HG03066 (cell line): Measurements from ENCODE around the gene HIPK1.

Experiments
- ATAC-seq: cut with Tn5 transposase; IDR thresholded peaks from one replicate; pipeline ENCODE4 v1.9.1; 2021; ENCODE audit warnings: low read depth; ENCODE audit not compliant: unreplicated experiment

The HIPK1 gene

DNA sequence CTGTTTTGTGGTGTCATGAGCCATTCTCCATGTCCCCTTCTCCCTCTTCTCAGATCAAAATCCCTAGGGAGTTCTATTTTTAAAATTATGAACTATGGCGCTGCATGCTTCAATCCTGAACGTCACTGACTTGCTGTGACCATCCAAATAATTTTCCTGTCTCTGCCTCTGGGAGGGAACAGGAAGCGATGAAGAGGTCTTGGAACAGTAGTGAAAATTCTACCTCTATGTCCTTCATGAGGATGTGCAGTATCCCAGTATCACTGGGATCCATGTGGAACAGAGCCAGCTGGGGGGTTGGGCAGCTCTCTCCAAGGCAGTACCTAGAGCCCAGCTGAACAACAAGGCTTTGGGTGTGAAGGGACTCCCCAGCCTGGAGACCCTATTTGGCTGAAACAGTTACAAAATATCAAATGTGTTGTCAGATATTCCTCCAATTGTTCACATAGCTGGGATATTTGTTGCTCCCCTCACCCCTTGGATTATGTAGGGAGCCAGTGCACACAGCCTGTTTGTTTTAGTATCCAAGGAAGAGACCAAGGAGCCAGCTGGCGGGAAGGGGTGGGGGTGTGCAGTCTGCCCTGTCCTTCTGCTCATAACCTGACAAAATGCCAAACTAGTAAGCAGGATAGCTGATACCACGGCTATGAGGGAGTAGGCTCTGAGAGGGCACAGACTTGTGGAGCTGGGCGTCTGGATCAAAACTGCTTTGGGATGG lies 16.4 kb upstream of the HIPK1 start:
- no peak for ATAC-seq

DNA sequence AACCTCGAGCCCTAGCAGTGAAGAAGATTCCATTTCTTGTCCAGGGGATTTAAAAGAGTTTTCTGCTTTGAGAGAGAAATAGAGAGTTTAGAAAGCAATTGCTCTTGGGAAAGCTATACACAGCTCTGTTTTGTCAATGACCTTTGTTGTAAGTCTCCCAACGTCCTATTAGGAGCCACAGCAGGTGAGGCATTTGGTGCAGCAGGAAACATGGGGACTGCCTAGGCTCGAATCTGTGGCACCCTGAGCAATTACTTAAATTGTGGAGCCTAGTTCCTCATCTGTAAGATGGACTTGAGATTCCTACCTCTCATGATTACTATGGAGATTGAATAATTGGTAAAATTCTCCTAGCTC lies 15.8 kb upstream of the HIPK1 start:
- ATAC-seq, result no peak

DNA sequence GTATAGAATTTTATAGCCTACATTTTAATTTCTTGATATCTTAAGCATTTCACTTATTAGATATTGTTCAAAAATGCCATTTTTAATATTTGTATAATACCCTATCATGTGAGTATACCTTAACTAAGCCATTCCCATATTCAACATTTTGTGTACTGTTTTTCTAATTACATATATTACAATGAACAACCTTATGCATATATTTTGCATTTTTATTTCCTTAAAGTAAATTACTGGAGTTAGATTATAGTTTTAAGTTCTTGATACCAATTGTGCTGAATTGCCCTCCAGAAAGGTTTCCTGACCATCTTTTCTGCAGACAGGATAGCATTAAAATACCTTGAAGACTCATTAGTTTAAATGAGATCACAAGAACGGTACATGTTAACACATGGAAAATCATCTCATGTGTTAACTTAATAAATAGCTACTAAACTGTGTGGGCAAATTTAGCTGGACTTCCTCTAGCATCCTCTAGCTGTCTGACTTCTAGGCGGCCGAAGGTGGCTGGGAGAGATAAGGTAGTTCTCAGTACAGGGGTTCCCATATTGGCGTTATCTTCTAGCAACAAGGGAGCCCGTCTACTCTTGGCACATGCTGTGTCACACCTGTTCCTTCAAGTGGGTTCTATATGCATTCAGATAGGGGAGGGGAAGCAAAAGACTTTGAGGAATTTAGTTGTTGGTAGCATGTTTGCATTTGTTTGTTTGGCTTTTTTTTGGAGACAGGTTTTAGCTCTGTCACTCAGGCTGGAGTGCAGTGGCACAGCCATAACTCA lies 15.0 kb upstream of the HIPK1 start:
- no peak for ATAC-seq

DNA sequence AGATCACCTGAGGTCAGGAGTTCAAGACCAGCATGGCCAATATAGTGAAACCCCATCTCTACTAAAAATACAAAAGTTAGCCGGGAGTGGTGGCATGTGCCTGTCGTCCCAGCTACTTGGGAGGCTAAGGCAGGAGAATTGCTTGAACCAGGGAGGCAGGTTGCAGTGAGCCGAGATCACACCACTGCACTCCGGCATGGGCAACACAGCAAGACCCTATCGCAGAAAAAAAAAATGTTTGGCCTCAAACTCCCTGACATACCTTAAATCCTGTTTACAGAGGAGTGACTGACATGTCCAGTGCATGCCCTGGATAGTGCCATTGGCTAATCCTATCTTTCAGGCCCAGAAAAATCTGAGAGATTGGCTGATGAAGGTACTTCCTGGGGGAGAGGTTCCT lies 12.2 kb upstream of the HIPK1 start:
- no peak for ATAC-seq

DNA sequence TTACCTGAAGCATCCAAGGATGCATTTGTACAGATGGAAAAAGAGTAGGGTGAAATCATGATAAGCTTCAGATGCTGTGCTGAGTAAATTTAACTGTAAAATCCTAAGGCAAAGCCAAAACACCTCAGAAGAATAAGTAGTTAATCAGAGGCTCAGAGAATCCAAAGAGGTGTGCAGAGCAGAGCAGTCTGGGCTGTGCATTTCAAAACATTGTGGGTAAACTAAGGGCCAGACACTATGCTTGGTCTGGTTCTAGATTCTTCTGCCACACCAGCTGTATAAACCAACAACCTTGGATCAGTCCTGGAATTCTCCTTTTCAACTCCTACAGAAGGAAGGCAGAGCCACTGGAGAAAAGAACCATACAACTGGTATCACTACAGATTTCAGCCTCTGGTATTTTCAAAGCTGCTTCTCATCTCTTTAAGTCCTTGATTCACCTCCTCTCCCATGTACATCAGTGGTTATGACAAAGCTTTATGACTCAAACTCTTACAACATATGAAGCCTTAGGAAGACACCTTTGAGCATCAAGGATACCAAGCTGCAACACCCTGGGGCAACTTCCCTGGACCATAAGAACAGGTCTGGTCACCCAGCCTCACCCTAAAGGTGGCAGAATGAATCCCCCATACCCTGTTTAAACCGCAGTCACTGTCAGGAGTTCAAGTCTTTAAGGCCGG lies 11.6 kb upstream of the HIPK1 start:
- ATAC-seq, result no peak

DNA sequence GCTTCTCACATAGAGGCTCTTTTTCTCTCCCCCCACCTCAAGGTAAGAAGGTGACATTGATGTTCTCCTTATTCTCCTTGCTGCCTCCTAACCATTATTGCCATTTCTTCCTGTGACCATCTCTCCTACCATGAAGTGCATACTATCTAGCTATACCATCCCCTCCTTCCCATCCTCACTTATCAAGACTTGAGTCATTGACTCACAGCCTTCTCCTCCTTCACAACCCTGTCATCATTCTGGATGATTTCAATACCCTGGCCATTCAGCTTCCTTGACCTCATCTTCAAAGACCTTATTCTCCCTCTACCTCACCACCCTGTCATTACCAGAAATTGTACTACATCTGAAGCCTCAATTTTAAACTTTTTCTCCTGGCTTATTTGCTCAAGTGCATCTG lies 10.9 kb upstream of the HIPK1 start:
- ATAC-seq, result no peak

DNA sequence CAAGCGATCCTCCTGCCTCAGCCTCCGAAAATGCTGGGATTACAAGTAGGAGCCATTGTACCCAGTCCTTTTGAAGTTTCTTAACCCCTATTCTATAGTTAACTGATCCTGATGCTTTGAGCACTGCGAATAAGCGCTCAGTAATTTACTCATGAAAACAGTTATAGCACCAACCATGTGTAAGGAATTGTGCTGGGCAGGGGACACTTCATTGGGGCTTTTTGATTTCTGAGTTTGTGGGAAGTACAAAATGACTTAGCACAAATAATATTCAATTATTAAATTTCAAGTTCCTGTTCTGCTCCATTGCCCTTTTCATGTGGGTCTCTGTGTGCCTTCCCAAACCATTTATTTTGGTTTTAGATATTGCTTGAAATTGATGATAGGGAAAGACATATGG lies 6.2 kb upstream of the HIPK1 start:
- ATAC-seq, result no peak

DNA sequence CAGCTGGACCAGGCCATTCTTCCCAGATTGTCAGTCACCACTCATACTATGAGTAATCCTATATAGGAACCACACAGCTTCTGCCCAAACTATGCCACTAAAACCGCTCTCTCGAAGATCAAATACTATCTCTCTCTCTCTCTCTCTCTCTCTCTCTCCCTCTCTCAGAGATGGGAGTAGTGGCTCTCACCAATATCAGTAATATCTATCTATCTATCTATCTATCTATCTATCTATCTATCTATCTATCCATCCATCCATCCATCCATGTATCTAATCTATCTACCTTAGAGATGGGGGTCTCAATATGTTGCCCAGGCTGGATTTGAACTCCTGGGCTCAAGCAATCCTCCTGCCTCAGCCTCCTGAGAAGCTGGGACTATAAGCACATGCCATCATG lies 4.7 kb upstream of the HIPK1 start:
- ATAC-seq, result no peak

DNA sequence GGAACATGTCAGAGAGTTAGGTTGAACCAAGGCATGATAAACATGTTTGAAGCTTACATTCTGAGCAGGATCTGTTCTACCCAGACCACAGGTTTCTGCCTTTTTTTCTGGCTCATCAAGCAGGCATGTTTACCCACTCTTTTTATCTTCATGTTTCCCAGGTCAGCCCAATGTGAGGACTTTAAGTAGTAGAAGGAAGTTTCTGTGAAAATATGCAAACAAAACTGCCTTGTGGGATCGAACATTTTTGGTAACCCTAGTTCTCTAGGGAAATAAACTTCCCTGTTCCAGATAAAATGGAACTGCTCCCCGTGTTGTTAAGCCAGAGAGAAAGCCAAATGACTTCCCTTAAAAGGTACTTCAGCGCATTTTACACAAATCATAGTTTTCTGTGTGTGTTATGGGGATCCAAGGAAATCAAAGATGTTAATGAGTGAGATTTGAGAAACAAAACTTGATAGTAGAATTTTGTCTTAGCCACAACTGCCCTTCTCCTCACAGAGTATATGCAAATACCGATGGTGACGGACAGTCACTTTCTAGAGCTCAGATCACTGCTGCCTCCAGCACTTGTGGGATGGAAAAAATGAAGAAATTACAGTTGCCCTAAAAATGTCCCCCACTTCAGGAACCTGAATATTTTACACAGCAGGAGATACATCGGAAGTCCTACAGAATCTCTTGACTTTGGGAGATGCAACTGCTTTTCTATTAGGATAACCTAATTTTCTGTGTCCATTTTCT lies 765 bp upstream of the HIPK1 start:
- peak; percentile 30 for ATAC-seq

DNA sequence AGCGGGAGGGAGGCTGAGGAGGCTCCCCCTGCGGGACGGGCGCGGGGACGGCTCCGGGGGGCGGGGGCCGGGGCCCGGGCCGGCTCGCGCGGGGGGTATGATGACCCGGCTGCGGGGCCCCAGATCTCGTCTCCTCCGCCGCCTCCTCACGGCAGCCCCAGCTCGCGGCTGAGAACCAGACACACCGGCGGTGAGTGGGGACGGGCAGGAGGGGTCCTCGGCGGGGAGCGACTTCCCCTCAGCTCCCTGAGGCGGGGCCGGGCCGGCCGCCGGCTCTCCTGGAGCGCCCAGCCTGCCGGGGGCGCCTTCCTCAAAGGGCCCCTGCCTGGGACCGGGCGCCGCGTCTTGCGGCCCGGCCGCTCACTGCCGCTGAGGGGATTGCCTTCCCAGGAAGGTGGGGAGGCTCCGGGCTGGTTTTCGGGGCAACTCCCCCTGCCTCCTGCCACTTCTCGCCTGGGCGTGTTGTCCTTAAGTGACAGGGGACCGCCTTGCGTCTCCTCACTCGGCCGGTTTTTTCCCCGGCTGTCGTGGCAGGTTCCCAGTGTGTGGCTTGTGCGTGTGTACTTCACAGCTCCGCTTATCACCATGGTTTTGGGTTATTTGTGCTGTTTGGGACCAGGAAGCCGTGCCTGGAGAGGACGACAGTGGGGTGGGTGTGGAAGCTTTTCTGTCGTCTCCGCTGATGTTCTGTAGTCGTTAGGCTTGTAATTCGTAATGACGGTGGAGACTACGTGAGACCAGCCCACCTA lies 800 bp downstream of the HIPK1 start:
- peak; percentile 28 for ATAC-seq

DNA sequence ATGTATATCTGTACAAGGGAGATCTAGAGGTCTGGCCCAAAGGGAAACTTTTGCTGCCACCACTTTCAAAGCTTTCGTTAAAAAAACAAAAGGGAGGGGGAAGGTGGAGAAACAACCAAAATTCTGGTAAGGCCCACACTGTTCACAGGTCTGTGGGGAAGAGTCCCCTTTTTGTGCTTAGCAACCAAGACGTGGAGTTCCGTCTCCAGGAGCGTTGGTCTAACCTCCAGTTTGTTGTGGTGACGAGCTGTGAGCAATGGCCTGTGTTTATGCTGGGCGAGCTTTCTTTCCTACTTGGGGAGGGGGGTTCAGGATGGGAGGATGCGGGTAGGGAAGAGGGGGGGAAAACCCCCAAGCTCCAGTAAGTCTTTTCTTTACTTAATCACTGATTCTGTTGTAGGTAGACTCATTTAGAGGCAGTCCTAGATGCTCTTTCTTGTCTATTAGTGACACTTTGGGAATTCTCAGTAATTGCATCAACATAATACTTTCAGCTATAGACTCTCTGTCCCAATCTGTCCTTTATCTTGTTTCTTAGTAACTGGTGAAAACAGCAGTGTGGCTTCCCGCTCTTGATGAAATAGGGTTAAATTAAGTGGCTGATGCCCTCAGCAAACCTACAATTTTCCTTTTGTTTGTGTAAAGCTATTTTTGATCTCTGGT lies 1.5 kb downstream of the HIPK1 start:
- ATAC-seq, result peak; percentile 21

DNA sequence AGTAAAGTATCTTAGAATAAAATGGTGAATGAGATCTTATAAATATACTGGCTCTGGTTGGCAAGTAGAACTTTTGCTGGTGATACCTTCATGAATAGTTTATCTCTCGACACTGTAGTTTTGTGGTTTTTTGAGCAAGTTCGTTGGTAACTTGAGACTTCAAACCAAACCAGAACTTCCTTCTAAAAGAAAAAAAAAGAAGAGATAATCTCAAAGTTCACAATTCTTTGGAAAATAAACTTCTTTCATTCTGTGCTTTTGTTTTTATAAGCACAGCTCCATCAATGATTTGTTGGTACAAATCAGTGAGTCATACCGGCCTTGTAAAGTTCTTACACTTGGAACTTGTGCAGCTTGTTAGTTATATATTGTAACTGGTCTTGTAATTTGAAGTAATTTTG lies 2.3 kb downstream of the HIPK1 start:
- no peak for ATAC-seq

DNA sequence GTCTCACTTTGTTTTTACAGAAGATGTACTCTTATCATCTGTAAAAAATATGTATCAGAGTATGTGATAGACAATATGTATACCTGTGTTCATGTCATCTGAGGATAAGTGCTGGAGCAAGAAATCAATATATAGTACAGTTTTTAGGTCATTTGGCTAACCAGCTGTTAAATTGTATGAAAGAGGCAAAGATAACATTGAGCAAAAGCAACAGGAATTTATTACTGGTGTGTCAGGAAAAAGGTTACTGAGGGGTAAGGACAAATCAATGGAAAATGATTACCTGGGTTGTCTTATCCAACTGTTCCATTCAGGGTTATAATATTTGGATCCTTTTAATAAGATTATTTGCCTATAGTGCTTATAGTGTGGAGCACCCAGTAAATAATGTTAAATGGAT lies 4.9 kb downstream of the HIPK1 start:
- no peak for ATAC-seq

DNA sequence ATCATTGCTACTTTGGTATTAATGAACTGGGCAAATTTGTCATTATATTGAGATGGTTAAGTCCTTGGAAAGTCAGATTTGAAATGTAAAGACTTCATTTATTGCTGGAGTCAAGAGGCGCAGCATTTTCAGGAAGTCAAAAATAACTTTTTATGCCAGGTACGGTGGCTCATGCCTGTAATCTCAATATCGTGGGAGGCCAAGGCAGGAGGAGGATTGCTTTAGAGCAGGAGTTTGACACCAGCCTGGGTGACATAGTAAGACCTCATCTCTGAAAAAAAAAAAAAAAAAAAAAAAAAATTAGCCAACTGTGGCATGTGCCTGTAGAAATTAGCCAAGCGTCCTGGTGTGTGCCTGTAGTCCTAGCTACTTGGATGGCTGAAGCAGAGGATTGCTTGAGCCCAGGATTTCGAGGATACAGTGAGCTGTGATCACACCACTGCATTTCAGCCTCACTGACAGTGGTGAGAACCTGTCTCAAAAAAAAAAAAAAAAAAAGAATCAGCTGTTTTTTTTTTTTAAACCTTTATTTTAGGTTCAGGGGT lies 5.5 kb downstream of the HIPK1 start:
- no peak for ATAC-seq

DNA sequence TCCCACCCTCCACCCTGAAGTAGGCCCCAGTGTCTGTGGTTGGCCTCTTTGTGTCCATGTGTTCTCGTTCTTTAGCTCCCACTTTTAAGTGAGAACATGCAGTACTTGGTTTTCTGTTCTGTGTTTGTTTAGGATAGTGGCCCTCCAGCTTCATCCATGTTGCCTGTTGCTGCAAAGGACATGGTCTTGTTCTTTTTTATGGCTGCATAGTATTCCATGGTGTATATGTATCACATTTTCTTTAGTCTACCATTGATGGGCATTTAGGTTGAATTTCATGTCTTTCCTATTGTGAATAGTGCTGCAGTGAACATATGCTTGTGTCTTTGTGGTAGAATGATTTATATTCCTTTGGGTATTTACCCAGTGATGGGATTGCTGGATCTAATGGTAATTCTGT lies 6.1 kb downstream of the HIPK1 start:
- no peak for ATAC-seq

DNA sequence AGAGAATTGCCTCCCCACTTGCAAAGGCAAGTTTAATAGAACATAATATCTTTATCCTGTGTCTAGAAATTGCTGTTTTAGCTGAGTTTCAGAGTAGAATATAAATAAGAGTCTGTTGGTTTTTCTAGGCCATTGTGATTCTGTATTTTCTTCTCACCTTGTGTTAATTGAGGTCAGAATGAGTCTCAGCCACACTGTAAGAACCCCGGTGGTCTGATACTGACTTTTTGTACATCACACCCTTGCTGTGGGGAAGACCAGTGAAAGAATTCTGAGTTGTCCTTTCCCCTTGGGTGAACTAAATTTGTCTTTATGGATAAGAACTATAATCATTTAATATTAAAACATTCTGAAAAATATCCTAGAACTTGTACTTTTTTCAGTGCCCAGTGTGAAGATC lies 6.8 kb downstream of the HIPK1 start:
- ATAC-seq, result no peak

DNA sequence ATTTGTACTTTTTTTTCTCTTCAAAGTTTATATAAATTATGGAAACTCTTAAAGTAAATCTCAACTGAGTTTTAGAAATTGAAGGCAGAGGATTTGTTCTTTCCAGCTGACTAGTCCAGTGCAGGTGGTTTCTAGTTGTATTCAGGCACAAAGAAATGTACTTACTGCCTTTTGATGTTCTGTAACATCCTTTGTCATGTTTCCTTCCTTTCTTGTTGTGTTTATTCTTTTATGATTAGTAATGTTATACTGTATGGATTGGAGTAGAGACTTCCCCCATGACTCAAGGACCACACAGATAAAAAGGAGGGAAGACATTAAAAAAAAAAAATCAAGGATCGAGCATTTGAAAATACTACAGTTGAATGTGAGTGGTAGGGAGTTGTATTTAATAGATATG lies 8.0 kb downstream of the HIPK1 start:
- ATAC-seq, result no peak

DNA sequence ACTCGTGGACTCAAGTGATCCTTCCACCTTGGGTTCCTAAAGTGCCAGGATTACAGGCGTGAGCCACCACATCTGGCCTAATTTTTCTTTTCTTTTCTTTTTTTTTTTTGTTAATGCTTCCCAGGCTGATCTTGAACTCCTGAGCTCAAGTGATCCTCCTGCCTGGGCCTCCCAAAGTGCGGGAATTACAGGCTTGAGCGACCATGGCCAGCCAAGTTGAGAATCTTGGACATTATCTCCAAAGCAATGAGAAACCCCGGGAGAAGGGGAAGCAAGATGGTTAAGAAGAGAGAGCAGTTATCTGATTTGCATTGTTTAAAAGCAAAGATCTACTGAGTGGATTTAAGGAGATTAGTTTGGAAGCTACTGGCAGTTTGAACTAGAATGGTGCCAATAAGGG lies 9.1 kb downstream of the HIPK1 start:
- ATAC-seq, result no peak

DNA sequence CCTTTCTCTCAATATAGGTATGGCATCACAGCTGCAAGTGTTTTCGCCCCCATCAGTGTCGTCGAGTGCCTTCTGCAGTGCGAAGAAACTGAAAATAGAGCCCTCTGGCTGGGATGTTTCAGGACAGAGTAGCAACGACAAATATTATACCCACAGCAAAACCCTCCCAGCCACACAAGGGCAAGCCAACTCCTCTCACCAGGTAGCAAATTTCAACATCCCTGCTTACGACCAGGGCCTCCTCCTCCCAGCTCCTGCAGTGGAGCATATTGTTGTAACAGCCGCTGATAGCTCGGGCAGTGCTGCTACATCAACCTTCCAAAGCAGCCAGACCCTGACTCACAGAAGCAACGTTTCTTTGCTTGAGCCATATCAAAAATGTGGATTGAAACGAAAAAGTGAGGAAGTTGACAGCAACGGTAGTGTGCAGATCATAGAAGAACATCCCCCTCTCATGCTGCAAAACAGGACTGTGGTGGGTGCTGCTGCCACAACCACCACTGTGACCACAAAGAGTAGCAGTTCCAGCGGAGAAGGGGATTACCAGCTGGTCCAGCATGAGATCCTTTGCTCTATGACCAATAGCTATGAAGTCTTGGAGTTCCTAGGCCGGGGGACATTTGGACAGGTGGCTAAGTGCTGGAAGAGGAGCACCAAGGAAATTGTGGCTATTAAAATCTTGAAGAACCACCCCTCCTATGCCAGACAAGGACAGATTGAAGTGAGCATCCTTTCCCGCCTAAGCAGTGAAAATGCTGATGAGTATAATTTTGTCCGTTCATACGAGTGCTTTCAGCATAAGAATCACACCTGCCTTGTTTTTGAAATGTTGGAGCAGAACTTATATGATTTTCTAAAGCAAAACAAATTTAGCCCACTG lies 11.5 kb downstream of the HIPK1 start:
- ATAC-seq, result no peak
